HCT116 (cell line): ENCODE measurements around the gene FAM13A.

Experiments
- CBX3 ChIP-seq: IDR thresholded peaks from 2 replicates; pipeline ENCODE4 v1.6.1; 2012; ENCODE audit warnings: low read depth
- CEBPB ChIP-seq: IDR thresholded peaks from 2 replicates; pipeline ENCODE4 v1.6.1; 2012; ENCODE audit warnings: low read depth
- CTCF ChIP-seq, 3 experiments: fragments of 200-600 bp in 1 of 3; sonication (generic) in 1 of 3; IDR thresholded peaks in 2 of 3; conservative IDR thresholded peaks in 1 of 3; 2 replicates each; pipeline ENCODE4 v1.5.1; 2012 to 2017; ENCODE audit warnings: low read depth in 2 of 3, low read length in 2 of 3, antibody characterized with exemption in 1 of 3, borderline replicate concordance in 1 of 3, control low read depth in 1 of 3, mild to moderate bottlenecking in 1 of 3, mixed read lengths in 1 of 3, mixed run types in 1 of 3, moderate library complexity in 1 of 3; ENCODE audit not compliant: insufficient read depth in 1 of 3
- EGR1 ChIP-seq: IDR thresholded peaks from 2 replicates; pipeline ENCODE4 v1.6.1; 2012; ENCODE audit warnings: low read depth
- EZH2 ChIP-seq: fragments of 200-600 bp; sonication (generic); IDR thresholded peaks from 2 replicates; pipeline ENCODE4 v1.6.1; 2017; ENCODE audit warnings: antibody characterized with exemption, mixed run types
- JUND ChIP-seq: IDR thresholded peaks from 2 replicates; pipeline ENCODE4 v1.6.1; 2012
- POLR2A ChIP-seq: IDR thresholded peaks from 2 replicates; pipeline ENCODE4 v1.7.0; 2011; ENCODE audit warnings: borderline replicate concordance; ENCODE audit not compliant: insufficient read depth, insufficient read length; ENCODE audit errors: extremely low read depth
- POLR2AphosphoS5 ChIP-seq: IDR thresholded peaks from 2 replicates; pipeline ENCODE4 v1.6.1; 2011; ENCODE audit warnings: mild to moderate bottlenecking, low read depth, low read length, moderate library complexity
- SIN3A ChIP-seq: IDR thresholded peaks from 2 replicates; pipeline ENCODE4 v1.6.1; 2012; ENCODE audit warnings: low read depth
- TF ChIP-seq, protein P1 (sequence below): IDR thresholded peaks from 2 replicates; pipeline ENCODE4 v1.6.1; 2012; ENCODE audit warnings: low read depth
- TF ChIP-seq, protein P2 (sequence below): IDR thresholded peaks from 2 replicates; pipeline ENCODE4 v1.6.1; 2012

DNA sequence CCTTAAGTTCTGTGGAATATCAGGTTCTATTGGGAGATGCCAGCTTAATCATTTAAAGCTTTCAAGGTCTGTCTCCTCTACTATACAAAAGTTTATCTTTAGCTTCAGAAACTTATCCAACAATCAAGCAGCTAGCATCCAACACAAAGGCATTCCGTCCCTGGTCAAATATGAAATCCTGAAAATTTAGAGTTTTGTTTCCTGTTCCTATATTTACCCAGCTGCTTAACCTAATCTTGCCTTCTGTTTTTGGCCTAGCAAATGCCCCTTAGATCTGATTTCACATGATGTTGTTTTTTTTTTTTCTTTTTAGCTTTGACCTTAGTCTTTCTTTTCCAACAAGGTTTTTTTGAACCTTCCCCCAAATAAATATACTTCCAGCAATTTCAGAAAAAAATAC lies 33.8 kb downstream of the FAM13A start:
- TF ChIP-seq SIN3A (no peak), CTCF (IDR thresholded peaks at IDR 0.05 in 2 of 3, conservative IDR thresholded peaks at IDR 0.05 in 1 of 3; ENCODE audit: borderline replicate concordance in 1 of 3, insufficient read depth in 1 of 3, low read depth in 2 of 3, low read length in 2 of 3) (no peak), POLR2A (no peak), JUND (no peak), CBX3 (no peak), POLR2AphosphoS5 (no peak), EZH2 (no peak), CEBPB (no peak), EGR1 (no peak)
- TF ChIP-seq, protein P1, sequence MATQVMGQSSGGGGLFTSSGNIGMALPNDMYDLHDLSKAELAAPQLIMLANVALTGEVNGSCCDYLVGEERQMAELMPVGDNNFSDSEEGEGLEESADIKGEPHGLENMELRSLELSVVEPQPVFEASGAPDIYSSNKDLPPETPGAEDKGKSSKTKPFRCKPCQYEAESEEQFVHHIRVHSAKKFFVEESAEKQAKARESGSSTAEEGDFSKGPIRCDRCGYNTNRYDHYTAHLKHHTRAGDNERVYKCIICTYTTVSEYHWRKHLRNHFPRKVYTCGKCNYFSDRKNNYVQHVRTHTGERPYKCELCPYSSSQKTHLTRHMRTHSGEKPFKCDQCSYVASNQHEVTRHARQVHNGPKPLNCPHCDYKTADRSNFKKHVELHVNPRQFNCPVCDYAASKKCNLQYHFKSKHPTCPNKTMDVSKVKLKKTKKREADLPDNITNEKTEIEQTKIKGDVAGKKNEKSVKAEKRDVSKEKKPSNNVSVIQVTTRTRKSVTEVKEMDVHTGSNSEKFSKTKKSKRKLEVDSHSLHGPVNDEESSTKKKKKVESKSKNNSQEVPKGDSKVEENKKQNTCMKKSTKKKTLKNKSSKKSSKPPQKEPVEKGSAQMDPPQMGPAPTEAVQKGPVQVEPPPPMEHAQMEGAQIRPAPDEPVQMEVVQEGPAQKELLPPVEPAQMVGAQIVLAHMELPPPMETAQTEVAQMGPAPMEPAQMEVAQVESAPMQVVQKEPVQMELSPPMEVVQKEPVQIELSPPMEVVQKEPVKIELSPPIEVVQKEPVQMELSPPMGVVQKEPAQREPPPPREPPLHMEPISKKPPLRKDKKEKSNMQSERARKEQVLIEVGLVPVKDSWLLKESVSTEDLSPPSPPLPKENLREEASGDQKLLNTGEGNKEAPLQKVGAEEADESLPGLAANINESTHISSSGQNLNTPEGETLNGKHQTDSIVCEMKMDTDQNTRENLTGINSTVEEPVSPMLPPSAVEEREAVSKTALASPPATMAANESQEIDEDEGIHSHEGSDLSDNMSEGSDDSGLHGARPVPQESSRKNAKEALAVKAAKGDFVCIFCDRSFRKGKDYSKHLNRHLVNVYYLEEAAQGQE = no peak
- TF ChIP-seq, protein P2, sequence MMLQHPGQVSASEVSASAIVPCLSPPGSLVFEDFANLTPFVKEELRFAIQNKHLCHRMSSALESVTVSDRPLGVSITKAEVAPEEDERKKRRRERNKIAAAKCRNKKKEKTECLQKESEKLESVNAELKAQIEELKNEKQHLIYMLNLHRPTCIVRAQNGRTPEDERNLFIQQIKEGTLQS = no peak
